D721Med (cell line): Measurements from ENCODE around the gene OR10H2.
"Not testable (repeated sequence)": the region's sequence is repeated elsewhere in the genome, so short reads cannot be mapped to it uniquely, and the experiment has no call there.

ENCODE experiments used
- DNase-seq: peaks from one replicate; pipeline ENCODE4 v3.0.0; 2011; ENCODE audit warnings: low spot score; ENCODE audit not compliant: insufficient read length
- FAIRE-seq: peaks from 2 replicates; lab custom pipeline; 2011; peaks lifted over from hg19 to GRCh38; lab: Jason Lieb, UNC
- CTCF ChIP-seq: IDR thresholded peaks from 2 replicates; pipeline ENCODE4 v1.5.1; 2012; ENCODE audit warnings: mild to moderate bottlenecking, control low read depth; ENCODE audit not compliant: insufficient read depth; ENCODE audit errors: missing control alignments

The OR10H2 gene

GRCh38 chr19:15727724-15728123 is at the start of gene OR10H2:
TSS of gene OR10H2 (plus strand) at chr19:15728024. CDS start at chr19:15728044, 20 bp downstream.
- FAIRE-seq (no peak), DNase-seq (no peak)
- no peak for TF ChIP-seq CTCF

GRCh38 chr19:15679089-15679488 is 48.7 kb upstream of the OR10H2 start:
- no peak for TF ChIP-seq CTCF
- FAIRE-seq = no peak
- no peak for DNase-seq

GRCh38 chr19:15679865-15680264 is 48.0 kb upstream of the OR10H2 start:
- DNase-seq, FAIRE-seq: not testable (repeated sequence)

- no peak for TF ChIP-seq CTCF
- no peak for FAIRE-seq
- DNase-seq = no peak
These were observed 47.1 kb upstream of the OR10H2 start for GRCh38 chr19:15680478-15681322.

- no peak for FAIRE-seq
- DNase-seq = no peak
- no peak for TF ChIP-seq CTCF
These were observed 44.4 kb upstream of the OR10H2 start for GRCh38 chr19:15683411-15683810.

GRCh38 chr19:15684828-15685227 is 43.0 kb upstream of the OR10H2 start:
- no peak for DNase-seq
- no peak for FAIRE-seq
- no peak for TF ChIP-seq CTCF

GRCh38 chr19:15696654-15697194 is 31.1 kb upstream of the OR10H2 start:
- FAIRE-seq (no peak), DNase-seq (no peak)
- TF ChIP-seq CTCF = no peak
